ENCODE data around the gene FEZ2. TPM values are rescaled to one million over a fixed set of nuclear protein-coding genes. Genes with fewer than 3 reads are reported as not detected.
A peak's percentile ranks its signal among the peaks of the same experiment; 100 is the strongest.

Gene FEZ2
- total and polyA plus RNA-seq, 8 donors = 47.5 to 74.0 (median 69.8) TPM

GRCh38 chr2:36577884-36578283, 20.1 kb downstream of the FEZ2 start:
- no peaks in the 10 kb centered on the region for H3K9me3 ChIP-seq
- no peaks in the 10 kb centered on the region for H3K27me3 ChIP-seq
- intact Hi-C loops (cut with DNase I) = no loop called here
- peak overlapping the region in 1 of 2 donors; percentile 6 for H3K4me3 ChIP-seq
- TF ChIP-seq CTCF (IDR thresholded peaks at IDR 0.05) = no peak
- H3K27ac ChIP-seq = peak overlapping the region; percentile 21 to 46
- peaks cover 0 to 11% of the 10 kb centered on the region in 2 donors for H3K4me1 ChIP-seq
- no peak for ATAC-seq
- peaks cover 0 to 87% of the 10 kb centered on the region in 2 donors for H3K36me3 ChIP-seq
- no peak for DNase-seq

GRCh38 chr2:36574560-36574959, 23.4 kb downstream of the FEZ2 start:
- TF ChIP-seq CTCF (IDR thresholded peaks at IDR 0.05) = no peak
- Histone ChIP-seq H3K9me3 (no peaks in the 10 kb centered on the region), H3K4me3 (no peak overlapping the region), H3K4me1 (peaks cover 0 to 9% of the 10 kb centered on the region in 2 donors), H3K36me3 (peaks cover 0 to 71% of the 10 kb centered on the region in 2 donors), H3K27ac (no peak overlapping the region), H3K27me3 (no peaks in the 10 kb centered on the region)
- ATAC-seq (no peak), DNase-seq (no peak)
- intact Hi-C loops (cut with DNase I) = no loop called here

- H3K27me3 ChIP-seq = no peaks in the 10 kb centered on the region
- DNase-seq (no peak), ATAC-seq (no peak)
- H3K4me1 ChIP-seq = peaks cover 0 to 13% of the 10 kb centered on the region in 2 donors
- intact Hi-C loops (cut with DNase I) = no loop called here
- no peaks in the 10 kb centered on the region for H3K9me3 ChIP-seq
- no peak overlapping the region for H3K27ac ChIP-seq
- H3K36me3 ChIP-seq = peaks cover 0 to 57% of the 10 kb centered on the region in 2 donors
- H3K4me3 ChIP-seq = no peak overlapping the region
- no peak for TF ChIP-seq CTCF (IDR thresholded peaks at IDR 0.05)
These were observed 24.8 kb downstream of the FEZ2 start for GRCh38 chr2:36573165-36573564.

- Histone ChIP-seq H3K27me3 (no peaks in the 10 kb centered on the region), H3K9me3 (no peaks in the 10 kb centered on the region), H3K27ac (no peak overlapping the region), H3K4me3 (no peak overlapping the region), H3K4me1 (peaks cover 0 to 13% of the 10 kb centered on the region in 2 donors), H3K36me3 (peaks cover 0 to 53% of the 10 kb centered on the region in 2 donors)
- no peak for DNase-seq
- ATAC-seq = no peak
- intact Hi-C loops (cut with DNase I) = no loop called here
- no peak for TF ChIP-seq CTCF (IDR thresholded peaks at IDR 0.05)
These were observed 25.3 kb downstream of the FEZ2 start for GRCh38 chr2:36572719-36573059.

- ATAC-seq = no peak
- intact Hi-C loops (cut with DNase I) = no loop called here
- peaks cover 0 to 52% of the 10 kb centered on the region in 2 donors for H3K36me3 ChIP-seq
- H3K9me3 ChIP-seq = no peaks in the 10 kb centered on the region
- DNase-seq = no peak
- no peaks in the 10 kb centered on the region for H3K27me3 ChIP-seq
- H3K27ac ChIP-seq = no peak overlapping the region
- no peak for TF ChIP-seq CTCF (IDR thresholded peaks at IDR 0.05)
- H3K4me1 ChIP-seq = peaks cover 0 to 13% of the 10 kb centered on the region in 2 donors
- no peak overlapping the region for H3K4me3 ChIP-seq
These were observed 25.8 kb downstream of the FEZ2 start for GRCh38 chr2:36572054-36572718.
